ENCODE results near the gene CACNA1C.

- no peak for TF ChIP-seq CTCF (IDR thresholded peaks at IDR 0.05; ENCODE audit: low read depth, low read length)
- no peak for TF ChIP-seq POLR2A (IDR thresholded peaks at IDR 0.05; ENCODE audit: extremely low read depth, insufficient read length)
- TF ChIP-seq MAX (IDR thresholded peaks at IDR 0.05; ENCODE audit: low read depth, low read length): no peak
- no peak for TF ChIP-seq MYC (IDR thresholded peaks at IDR 0.05; ENCODE audit: low read depth, low read length)
Measured at GRCh38 chr12:2410496-2410895, 357.7 kb downstream of the CACNA1C start.
